Hepatocyte (in vitro differentiated cells): ENCODE data around the gene EHBP1.

ENCODE experiments used
- CTCF ChIP-seq: fragments of 200-600 bp; sonication (generic); IDR thresholded peaks from 2 replicates; pipeline ENCODE4 v1.5.1; 2016; ENCODE audit warnings: antibody characterized with exemption, mild to moderate bottlenecking; ENCODE audit not compliant: poor library complexity
- EZH2 ChIP-seq: fragments of 200-600 bp; sonication (generic); IDR thresholded peaks from 2 replicates; pipeline ENCODE4 v1.6.1; 2016; ENCODE audit warnings: antibody characterized with exemption, mild to moderate bottlenecking, borderline replicate concordance
- EZH2phosphoT487 ChIP-seq: fragments of 200-600 bp; sonication (generic); IDR thresholded peaks from one replicate; pipeline ENCODE4 v1.6.1; 2018; ENCODE audit warnings: antibody characterized with exemption, mild to moderate bottlenecking, low read depth, moderate library complexity; ENCODE audit not compliant: unreplicated experiment, severe bottlenecking

- no peak for TF ChIP-seq CTCF
- TF ChIP-seq EZH2, result no peak
- no peak for TF ChIP-seq EZH2phosphoT487
Observed at GRCh38 chr2:62738981-62739936, 33.7 kb downstream of the EHBP1 start.
